ENCODE data around the gene CTBP2.
"Not testable (repeated sequence)": the region's sequence is repeated elsewhere in the genome, so short reads cannot be mapped to it uniquely, and the experiment has no call there.

The CTBP2 gene

GRCh38 chr10:124990671-124991625 is 169.4 kb downstream of the CTBP2 start:
- no peaks in the 10 kb centered on the region for H3K27me3 ChIP-seq (ENCODE audit: control insufficient read depth, insufficient read depth, low read length)
- H3K4me3 ChIP-seq (ENCODE audit: low read length) = no peak overlapping the region
- no peak overlapping the region for H3K9ac ChIP-seq (ENCODE audit: low read length)
- peaks cover 35% of the 10 kb centered on the region for H3K36me3 ChIP-seq (ENCODE audit: control insufficient read depth, insufficient read depth, low read length)
- no peak overlapping the region for H3K27ac ChIP-seq (ENCODE audit: low read depth, low read length)
- peaks cover 3% of the 10 kb centered on the region for H3K4me1 ChIP-seq (ENCODE audit: control insufficient read depth, insufficient read depth, low read length)

DNA sequence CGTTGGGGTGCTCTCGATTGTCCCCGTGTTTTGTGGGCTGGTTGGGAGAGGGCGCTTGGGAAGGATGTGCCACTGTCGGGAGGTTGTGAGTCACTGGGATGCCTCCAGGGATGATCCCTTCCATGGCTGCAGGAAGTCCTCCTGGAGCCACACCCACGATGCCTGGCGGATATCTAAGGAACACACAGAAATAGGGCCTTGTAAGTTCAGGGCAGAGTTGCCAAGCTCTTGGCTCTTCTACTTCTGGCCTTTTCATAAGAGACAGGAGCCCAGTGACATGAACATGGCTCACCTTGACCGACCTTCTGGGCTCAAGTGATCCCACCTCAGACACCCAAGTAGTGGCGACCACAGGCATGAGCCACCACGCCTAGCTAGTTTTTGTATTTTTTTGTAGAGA is 170.8 kb downstream of the CTBP2 start:
- H3K4me3 ChIP-seq (ENCODE audit: low read length) = no peak overlapping the region
- no peaks in the 10 kb centered on the region for H3K27me3 ChIP-seq (ENCODE audit: control insufficient read depth, insufficient read depth, low read length)
- H3K4me1 ChIP-seq (ENCODE audit: control insufficient read depth, insufficient read depth, low read length) = peaks cover 3% of the 10 kb centered on the region
- peaks cover 37% of the 10 kb centered on the region for H3K36me3 ChIP-seq (ENCODE audit: control insufficient read depth, insufficient read depth, low read length)
- no peak overlapping the region for H3K9ac ChIP-seq (ENCODE audit: low read length)
- H3K27ac ChIP-seq (ENCODE audit: low read depth, low read length) = no peak overlapping the region

DNA sequence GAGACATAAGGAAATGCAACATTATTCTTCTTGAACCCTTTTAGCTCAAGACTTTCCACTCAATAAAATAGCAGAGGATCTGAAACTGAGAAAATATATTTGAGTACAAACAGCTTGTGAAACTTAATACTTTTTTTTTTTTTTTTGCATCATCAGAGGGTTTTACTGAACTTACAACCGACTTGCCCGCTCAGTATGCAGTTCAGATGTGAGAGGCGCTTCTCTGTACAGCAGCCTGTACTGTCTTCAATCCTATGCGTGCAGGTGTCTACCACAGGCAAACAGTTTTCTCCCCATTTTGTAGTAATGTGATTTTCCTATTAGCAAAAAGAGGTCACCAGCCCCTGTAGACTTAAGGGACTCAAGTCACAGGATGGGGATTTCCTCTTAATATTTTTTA is 171.6 kb downstream of the CTBP2 start:
- H3K27me3 ChIP-seq (ENCODE audit: control insufficient read depth, insufficient read depth, low read length); H3K4me1 ChIP-seq (ENCODE audit: control insufficient read depth, insufficient read depth, low read length); H3K27ac ChIP-seq (ENCODE audit: low read depth, low read length); H3K9ac ChIP-seq (ENCODE audit: low read length); H3K4me3 ChIP-seq (ENCODE audit: low read length): not testable (repeated sequence)
- H3K36me3 ChIP-seq (ENCODE audit: control insufficient read depth, insufficient read depth, low read length) = peaks cover 33% of the 10 kb centered on the region

- Histone ChIP-seq H3K9ac (ENCODE audit: low read length) (no peak overlapping the region), H3K36me3 (ENCODE audit: control insufficient read depth, insufficient read depth, low read length) (peaks cover 33% of the 10 kb centered on the region), H3K4me1 (ENCODE audit: control insufficient read depth, insufficient read depth, low read length) (peaks cover 3% of the 10 kb centered on the region), H3K27me3 (ENCODE audit: control insufficient read depth, insufficient read depth, low read length) (no peaks in the 10 kb centered on the region), H3K27ac (ENCODE audit: low read depth, low read length) (no peak overlapping the region), H3K4me3 (ENCODE audit: low read length) (no peak overlapping the region)
These were observed 172.6 kb downstream of the CTBP2 start for GRCh38 chr10:124987788-124988187.

GRCh38 chr10:124985162-124985561 is 175.2 kb downstream of the CTBP2 start:
- H3K9ac ChIP-seq (ENCODE audit: low read length) = no peak overlapping the region
- no peak overlapping the region for H3K27ac ChIP-seq (ENCODE audit: low read depth, low read length)
- H3K4me1 ChIP-seq (ENCODE audit: control insufficient read depth, insufficient read depth, low read length) = no peaks in the 10 kb centered on the region
- peaks cover 25% of the 10 kb centered on the region for H3K36me3 ChIP-seq (ENCODE audit: control insufficient read depth, insufficient read depth, low read length)
- H3K4me3 ChIP-seq (ENCODE audit: low read length) = no peak overlapping the region
- no peaks in the 10 kb centered on the region for H3K27me3 ChIP-seq (ENCODE audit: control insufficient read depth, insufficient read depth, low read length)

- Histone ChIP-seq H3K27ac (ENCODE audit: low read depth, low read length) (no peak overlapping the region), H3K9ac (ENCODE audit: low read length) (no peak overlapping the region), H3K27me3 (ENCODE audit: control insufficient read depth, insufficient read depth, low read length) (no peaks in the 10 kb centered on the region), H3K4me3 (ENCODE audit: low read length) (no peak overlapping the region), H3K36me3 (ENCODE audit: control insufficient read depth, insufficient read depth, low read length) (peaks cover 21% of the 10 kb centered on the region), H3K4me1 (ENCODE audit: control insufficient read depth, insufficient read depth, low read length) (no peaks in the 10 kb centered on the region)
These were observed 176.0 kb downstream of the CTBP2 start for GRCh38 chr10:124984376-124984775.

DNA sequence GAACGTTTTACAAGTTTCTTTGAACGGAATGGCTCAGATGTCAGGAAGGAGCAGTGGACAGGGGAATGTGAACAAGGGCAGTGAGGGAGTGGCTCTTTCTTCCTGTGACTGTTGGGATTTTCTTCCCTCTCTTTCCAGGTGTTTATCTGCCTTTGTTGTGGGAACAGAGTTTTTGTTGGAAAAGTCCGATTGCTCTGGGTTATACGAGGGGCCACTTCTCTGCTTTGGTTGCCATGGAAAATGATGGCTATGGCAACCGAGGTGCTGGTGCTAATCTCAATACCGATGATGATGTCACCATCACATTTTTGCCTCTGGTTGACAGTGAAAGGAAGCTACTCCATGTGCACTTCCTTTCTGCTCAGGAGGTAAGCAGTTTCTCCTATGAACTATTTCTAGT is 177.0 kb downstream of the CTBP2 start:
- Histone ChIP-seq H3K36me3 (ENCODE audit: control insufficient read depth, insufficient read depth, low read length) (peaks cover 21% of the 10 kb centered on the region), H3K27ac (ENCODE audit: low read depth, low read length) (no peak overlapping the region), H3K4me1 (ENCODE audit: control insufficient read depth, insufficient read depth, low read length) (no peaks in the 10 kb centered on the region)

DNA sequence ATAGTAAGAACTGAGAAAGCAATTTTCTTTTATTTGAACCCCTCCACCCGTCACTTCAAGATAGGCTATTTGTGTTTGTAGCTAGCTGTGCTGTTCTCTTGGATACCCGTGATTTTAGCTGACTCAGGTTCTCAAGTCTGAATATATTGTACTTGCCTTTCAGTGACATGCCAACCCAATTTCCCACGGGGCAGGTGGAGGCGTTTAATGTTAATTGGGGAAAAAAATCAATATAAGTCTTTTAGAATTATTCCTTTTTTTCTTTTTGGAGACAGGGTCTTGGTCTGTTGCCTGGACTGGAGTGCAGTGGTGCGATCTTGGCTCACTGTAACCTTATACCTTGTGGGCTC is 182.0 kb downstream of the CTBP2 start:
- Histone ChIP-seq H3K27ac (ENCODE audit: low read depth, low read length) (no peak overlapping the region), H3K36me3 (ENCODE audit: control insufficient read depth, insufficient read depth, low read length) (peaks cover 14% of the 10 kb centered on the region), H3K4me3 (ENCODE audit: low read length) (no peak overlapping the region), H3K9ac (ENCODE audit: low read length) (no peak overlapping the region), H3K4me1 (ENCODE audit: control insufficient read depth, insufficient read depth, low read length) (no peaks in the 10 kb centered on the region), H3K27me3 (ENCODE audit: control insufficient read depth, insufficient read depth, low read length) (no peaks in the 10 kb centered on the region)

More for the DNA sequence above, 177.0 kb downstream of the CTBP2 start:
- H3K27me3 ChIP-seq (ENCODE audit: control insufficient read depth, insufficient read depth, low read length) = no peaks in the 10 kb centered on the region
- H3K4me3 ChIP-seq (ENCODE audit: low read length) = no peak overlapping the region
- H3K9ac ChIP-seq (ENCODE audit: low read length) = no peak overlapping the region

DNA sequence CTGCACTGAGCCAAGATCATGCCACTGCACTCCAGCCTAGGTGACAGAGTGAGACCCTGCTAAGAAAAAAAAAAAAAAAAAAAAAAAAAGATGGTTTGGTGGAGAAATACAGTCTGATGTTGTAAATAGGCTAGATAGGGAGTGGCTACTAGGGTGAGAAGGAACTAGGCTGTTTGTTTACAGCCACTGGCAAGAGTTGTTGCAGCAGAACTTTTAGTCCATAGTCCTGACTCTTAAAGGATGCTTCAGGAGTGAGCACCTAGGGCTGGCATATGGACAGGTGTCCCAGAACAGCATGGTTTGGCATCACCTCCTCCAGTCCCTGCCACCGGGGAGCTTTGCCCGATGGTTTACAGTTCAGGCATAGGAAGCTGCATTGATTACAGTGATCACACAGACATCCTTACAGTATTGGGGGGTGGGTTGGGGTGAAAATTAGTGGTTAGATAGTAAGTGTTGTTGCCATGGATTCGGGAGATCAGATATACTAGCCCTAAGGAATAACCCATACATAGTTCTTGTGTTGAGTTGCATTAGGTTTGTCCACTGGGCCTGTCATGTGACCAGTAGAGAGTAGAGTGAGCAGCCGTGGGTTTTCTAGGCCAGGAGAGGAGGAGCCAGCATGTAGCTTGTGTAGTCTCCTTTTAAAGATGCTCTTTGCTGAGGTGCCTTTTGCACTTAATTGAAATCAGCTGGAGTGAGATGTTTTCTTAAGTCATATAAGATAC is 182.6 kb downstream of the CTBP2 start:
- Histone ChIP-seq H3K27ac (ENCODE audit: low read depth, low read length) (no peak overlapping the region), H3K4me1 (ENCODE audit: control insufficient read depth, insufficient read depth, low read length) (no peaks in the 10 kb centered on the region), H3K36me3 (ENCODE audit: control insufficient read depth, insufficient read depth, low read length) (peaks cover 14% of the 10 kb centered on the region), H3K4me3 (ENCODE audit: low read length) (no peak overlapping the region), H3K9ac (ENCODE audit: low read length) (no peak overlapping the region), H3K27me3 (ENCODE audit: control insufficient read depth, insufficient read depth, low read length) (no peaks in the 10 kb centered on the region)

DNA sequence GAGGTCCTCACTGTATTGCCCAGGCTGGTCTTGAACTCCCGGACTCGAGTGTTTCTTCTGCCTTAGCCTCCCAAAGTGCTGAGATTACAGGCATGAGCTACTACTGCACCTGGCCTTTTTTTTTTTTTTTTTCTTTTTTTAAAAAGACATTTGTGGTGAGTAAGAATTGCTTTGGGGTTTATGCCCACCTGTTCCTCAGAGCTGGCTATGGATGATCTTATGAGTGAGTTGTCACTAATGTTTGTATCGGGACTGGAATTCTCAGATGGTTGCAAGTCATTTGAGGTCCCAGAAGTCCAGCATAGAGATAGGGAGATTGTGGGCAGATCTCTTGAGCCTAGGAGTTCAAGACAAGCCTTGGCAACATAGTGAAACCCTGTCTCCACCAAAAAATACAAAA is 183.2 kb downstream of the CTBP2 start:
- Histone ChIP-seq H3K4me3 (ENCODE audit: low read length) (no peak overlapping the region), H3K27me3 (ENCODE audit: control insufficient read depth, insufficient read depth, low read length) (no peaks in the 10 kb centered on the region), H3K4me1 (ENCODE audit: control insufficient read depth, insufficient read depth, low read length) (no peaks in the 10 kb centered on the region), H3K27ac (ENCODE audit: low read depth, low read length) (no peak overlapping the region), H3K36me3 (ENCODE audit: control insufficient read depth, insufficient read depth, low read length) (peaks cover 12% of the 10 kb centered on the region), H3K9ac (ENCODE audit: low read length) (no peak overlapping the region)

DNA sequence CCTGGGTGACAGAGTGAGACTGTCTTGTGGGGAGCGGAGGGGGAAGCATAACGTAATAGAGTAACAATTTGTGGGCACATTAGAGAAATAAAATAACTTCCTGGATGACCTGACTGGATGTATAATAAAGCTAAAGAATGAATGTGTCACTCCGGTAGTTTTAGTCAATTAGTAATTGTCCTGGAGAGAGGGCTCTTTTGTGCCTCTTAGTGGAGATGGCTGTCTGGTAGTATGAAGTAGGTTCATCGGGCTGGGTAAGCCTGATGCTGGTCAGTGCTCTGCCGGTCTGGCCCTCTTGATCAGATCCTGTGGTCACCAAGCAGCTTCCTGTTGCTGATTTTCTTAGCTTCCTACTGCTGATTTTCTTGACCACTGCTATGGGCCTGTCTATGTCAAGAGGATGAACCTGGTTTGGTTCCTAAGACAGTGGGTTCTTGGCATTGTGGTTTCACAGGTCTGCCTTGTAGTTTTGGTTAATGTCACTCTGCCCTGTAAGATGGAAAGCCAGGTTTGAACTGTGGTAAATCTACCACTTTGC is 184.3 kb downstream of the CTBP2 start:
- Histone ChIP-seq H3K27me3 (ENCODE audit: control insufficient read depth, insufficient read depth, low read length) (no peaks in the 10 kb centered on the region), H3K36me3 (ENCODE audit: control insufficient read depth, insufficient read depth, low read length) (peaks cover 6% of the 10 kb centered on the region), H3K4me3 (ENCODE audit: low read length) (no peak overlapping the region), H3K9ac (ENCODE audit: low read length) (no peak overlapping the region), H3K27ac (ENCODE audit: low read depth, low read length) (no peak overlapping the region), H3K4me1 (ENCODE audit: control insufficient read depth, insufficient read depth, low read length) (no peaks in the 10 kb centered on the region)

- no peak overlapping the region for H3K9ac ChIP-seq (ENCODE audit: low read length)
- H3K36me3 ChIP-seq (ENCODE audit: control insufficient read depth, insufficient read depth, low read length) = peaks cover 6% of the 10 kb centered on the region
- H3K4me3 ChIP-seq (ENCODE audit: low read length) = no peak overlapping the region
- H3K27ac ChIP-seq (ENCODE audit: low read depth, low read length) = no peak overlapping the region
- no peaks in the 10 kb centered on the region for H3K4me1 ChIP-seq (ENCODE audit: control insufficient read depth, insufficient read depth, low read length)
- H3K27me3 ChIP-seq (ENCODE audit: control insufficient read depth, insufficient read depth, low read length) = no peaks in the 10 kb centered on the region
These were observed 186.2 kb downstream of the CTBP2 start for GRCh38 chr10:124974131-124974530.
